ENCODE data around the gene MSH2. TPM values are rescaled to one million over a fixed set of nuclear protein-coding genes. Genes with fewer than 3 reads are reported as not detected.
"Not testable (repeated sequence)": the region's sequence is repeated elsewhere in the genome, so short reads cannot be mapped to it uniquely, and the experiment has no call there.

Gene MSH2
- polyA plus RNA-seq, 1 donor: 28.7 TPM

DNA sequence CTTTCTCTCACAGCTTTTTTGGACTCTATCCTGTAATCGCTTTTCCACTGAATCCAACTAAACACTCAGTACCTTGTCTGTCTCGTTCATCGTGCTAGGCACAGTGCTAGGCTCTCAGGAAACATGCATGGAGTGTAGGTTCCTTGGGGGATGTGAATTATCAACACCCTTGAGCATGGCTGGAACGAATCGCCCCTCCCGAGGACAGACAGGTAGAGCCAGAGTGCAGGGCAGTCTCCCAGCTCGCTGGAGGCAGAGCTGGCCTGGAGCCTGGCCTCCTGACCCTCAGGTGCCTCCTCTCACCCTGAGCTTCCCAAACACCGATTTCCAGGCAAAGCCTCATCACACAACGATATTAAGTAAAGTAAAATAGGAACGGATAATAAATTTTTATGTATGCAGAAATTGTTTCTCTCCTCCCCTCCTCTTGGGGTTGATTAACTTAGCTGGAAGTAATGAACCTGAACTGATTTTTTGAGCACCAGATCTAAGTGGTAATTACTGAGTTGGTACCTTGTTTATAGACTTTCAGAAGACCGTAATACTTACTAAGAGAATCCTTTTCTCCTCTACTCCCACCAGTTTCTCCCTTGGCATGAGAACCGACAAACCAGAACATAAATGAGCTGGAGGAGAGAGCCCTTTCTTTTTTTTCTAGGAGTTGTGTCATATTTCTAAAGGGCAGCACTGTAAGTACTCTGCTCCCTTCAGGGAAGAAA lies 90.5 kb downstream of the MSH2 start:
- H3K27ac ChIP-seq (ENCODE audit: low read length): no peak overlapping the region
- 88% methylated on average over 1 of the region's 12 CpGs for WGBS (ENCODE audit: insufficient coverage, low lambda C conversion rate)
- no peak for DNase-seq
- no peaks in the 10 kb centered on the region for H3K36me3 ChIP-seq (ENCODE audit: control insufficient read depth, insufficient read depth, low read length)
- H3K4me3 ChIP-seq (ENCODE audit: low read length): no peak overlapping the region
- no peaks in the 10 kb centered on the region for H3K4me1 ChIP-seq (ENCODE audit: control insufficient read depth, insufficient read depth, low read length)
- H3K27me3 ChIP-seq (ENCODE audit: control insufficient read depth, insufficient read depth, low read length): no peaks in the 10 kb centered on the region
- no peaks in the 10 kb centered on the region for H3K9me3 ChIP-seq (ENCODE audit: control insufficient read depth, low read depth, low read length)

DNA sequence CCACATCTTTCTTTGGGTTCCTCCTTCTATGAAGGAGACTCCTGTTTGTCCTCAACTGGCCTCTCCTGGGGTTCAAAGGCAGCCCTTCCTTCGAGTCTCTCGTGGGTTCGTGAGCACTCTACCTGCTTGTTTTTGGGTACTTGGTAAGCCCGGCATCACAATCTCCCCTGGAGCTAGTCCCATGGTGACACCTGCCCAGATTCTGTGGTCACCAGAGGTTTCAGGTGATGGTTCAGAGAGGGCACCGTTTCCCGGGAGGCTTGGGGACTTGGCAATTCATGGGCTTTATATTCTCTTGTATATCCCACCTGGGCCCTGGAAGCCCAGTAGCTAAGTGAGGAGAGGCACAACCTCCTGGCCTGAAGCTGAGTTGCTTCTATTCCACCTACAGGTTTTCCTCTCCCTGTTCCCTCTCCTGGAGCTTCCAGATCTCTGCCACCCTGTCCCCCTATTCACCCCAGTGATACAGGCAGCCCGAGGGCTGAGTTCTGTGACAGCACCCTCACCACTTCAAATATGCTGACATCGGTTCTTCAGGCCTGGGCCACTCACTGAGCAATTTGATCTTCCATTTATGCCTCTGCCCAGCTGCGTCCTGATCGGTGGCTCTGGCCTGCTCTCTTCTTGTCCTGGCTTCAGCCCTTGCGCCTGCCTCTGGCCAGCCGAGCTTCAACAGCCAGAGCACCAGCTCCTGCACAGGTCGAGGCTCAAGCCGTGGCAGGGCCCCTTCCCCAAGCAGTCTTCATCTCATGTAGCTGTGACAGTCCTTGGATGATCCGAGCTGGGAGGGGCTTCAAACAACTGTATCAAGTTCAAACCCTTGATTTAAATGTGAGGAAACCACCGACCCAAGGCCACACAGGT lies 91.5 kb downstream of the MSH2 start:
- Histone ChIP-seq H3K4me1 (ENCODE audit: control insufficient read depth, insufficient read depth, low read length) (no peaks in the 10 kb centered on the region), H3K4me3 (ENCODE audit: low read length) (no peak overlapping the region), H3K27ac (ENCODE audit: low read length) (no peak overlapping the region), H3K36me3 (ENCODE audit: control insufficient read depth, insufficient read depth, low read length) (no peaks in the 10 kb centered on the region), H3K9me3 (ENCODE audit: control insufficient read depth, low read depth, low read length) (no peaks in the 10 kb centered on the region), H3K27me3 (ENCODE audit: control insufficient read depth, insufficient read depth, low read length) (no peaks in the 10 kb centered on the region)
- WGBS (ENCODE audit: insufficient coverage, low lambda C conversion rate): no CpG with 5 or more reads among the region's 16 CpGs
- DNase-seq: no peak

DNA sequence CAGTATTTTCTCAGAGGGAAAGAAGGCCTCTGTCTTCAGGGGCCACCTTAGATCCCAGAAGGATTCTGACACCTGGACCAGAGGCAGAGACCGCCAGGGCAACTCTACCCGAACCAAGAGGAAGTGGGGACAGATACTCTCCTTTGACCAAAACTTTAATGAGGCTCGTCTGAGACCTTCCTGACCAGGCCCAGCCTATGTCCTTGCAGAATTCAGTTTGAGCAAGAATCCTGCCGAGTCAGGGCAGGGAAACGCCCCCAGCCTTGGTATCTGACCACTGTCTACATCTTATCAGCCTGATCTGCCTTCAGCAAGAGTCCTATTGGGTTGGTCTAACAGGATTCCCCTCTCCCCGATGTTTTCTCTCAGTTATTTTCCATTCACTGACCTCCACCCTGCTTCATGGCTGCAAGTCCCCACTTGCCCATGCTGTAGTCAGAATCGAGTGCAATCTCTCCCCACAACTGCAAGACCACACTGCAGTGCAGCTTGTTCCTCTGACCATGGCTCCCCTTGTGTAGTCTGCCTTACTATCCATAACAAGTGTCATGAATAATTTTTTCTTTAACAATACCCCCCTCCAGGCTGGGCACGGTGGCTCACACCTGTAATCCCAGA lies 95.0 kb downstream of the MSH2 start:
- Histone ChIP-seq H3K27ac (ENCODE audit: low read length) (no peak overlapping the region), H3K4me1 (ENCODE audit: control insufficient read depth, insufficient read depth, low read length) (no peaks in the 10 kb centered on the region), H3K9me3 (ENCODE audit: control insufficient read depth, low read depth, low read length) (peaks cover 8% of the 10 kb centered on the region), H3K27me3 (ENCODE audit: control insufficient read depth, insufficient read depth, low read length) (no peaks in the 10 kb centered on the region), H3K4me3 (ENCODE audit: low read length) (no peak overlapping the region), H3K36me3 (ENCODE audit: control insufficient read depth, insufficient read depth, low read length) (no peaks in the 10 kb centered on the region)
- no CpG with 5 or more reads among the region's 8 CpGs for WGBS (ENCODE audit: insufficient coverage, low lambda C conversion rate)
- no peak for DNase-seq

DNA sequence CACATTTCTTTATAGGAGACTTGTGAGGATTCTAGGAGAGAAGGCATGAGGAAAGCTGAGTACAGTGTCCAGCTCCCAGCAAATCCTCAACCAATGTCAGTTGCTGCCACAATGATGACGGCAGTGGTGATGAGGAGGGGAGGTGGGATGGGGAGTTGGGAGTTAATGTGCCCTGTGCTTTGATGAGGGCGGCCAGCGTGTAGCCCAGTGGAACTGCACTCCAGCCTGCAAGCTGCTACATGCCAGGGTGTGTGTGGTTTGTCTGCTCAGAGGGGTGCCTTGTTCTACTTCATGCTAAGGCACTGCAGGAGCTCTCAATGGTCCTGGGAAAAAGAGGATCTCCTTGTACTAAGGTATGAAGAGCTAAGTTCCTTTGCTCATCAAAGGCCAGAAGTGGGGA lies 96.1 kb downstream of the MSH2 start:
- no peak for DNase-seq
- Histone ChIP-seq H3K4me1 (ENCODE audit: control insufficient read depth, insufficient read depth, low read length) (no peaks in the 10 kb centered on the region), H3K36me3 (ENCODE audit: control insufficient read depth, insufficient read depth, low read length) (no peaks in the 10 kb centered on the region), H3K27me3 (ENCODE audit: control insufficient read depth, insufficient read depth, low read length) (no peaks in the 10 kb centered on the region), H3K27ac (ENCODE audit: low read length) (no peak overlapping the region), H3K4me3 (ENCODE audit: low read length) (no peak overlapping the region), H3K9me3 (ENCODE audit: control insufficient read depth, low read depth, low read length) (peaks cover 8% of the 10 kb centered on the region)
- no CpG with 5 or more reads among the region's 3 CpGs for WGBS (ENCODE audit: insufficient coverage, low lambda C conversion rate)

DNA sequence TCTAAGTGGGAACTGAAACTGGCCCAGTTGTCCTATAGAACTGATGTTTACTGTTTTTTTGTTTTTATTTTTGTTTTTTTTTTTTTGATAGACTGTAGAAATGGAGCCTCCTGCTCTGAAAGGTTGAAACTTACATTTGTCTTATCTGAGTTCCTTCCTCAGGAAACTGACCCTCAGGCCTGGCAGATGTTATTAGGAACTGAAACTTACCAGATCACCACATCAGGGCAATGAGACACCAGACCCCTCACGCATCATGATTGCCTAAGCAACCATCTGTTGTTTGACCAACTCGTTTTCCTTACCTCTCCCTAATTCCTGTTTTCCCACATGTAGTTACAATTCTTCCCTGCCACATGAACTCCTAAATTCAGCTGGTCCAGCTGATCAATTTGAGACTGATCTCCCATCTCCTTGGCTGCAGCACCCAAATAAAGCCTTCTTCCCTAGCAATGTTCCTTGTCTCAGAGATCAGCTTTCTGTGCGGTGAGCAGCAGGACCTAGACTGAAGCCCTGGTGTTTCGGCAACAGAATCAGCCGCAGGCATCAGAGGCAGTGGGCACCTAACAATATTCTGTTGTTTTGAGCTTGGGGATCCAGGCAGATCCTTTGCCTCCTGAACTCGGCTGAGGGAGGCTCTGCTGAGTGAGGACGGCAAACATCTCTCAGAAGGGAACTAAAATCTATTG lies 96.8 kb downstream of the MSH2 start:
- WGBS (ENCODE audit: insufficient coverage, low lambda C conversion rate): no CpG with 5 or more reads among the region's 7 CpGs
- Histone ChIP-seq H3K27ac (ENCODE audit: low read length) (no peak overlapping the region), H3K4me3 (ENCODE audit: low read length) (no peak overlapping the region), H3K9me3 (ENCODE audit: control insufficient read depth, low read depth, low read length) (peaks cover 8% of the 10 kb centered on the region), H3K27me3 (ENCODE audit: control insufficient read depth, insufficient read depth, low read length) (no peaks in the 10 kb centered on the region), H3K36me3 (ENCODE audit: control insufficient read depth, insufficient read depth, low read length) (no peaks in the 10 kb centered on the region), H3K4me1 (ENCODE audit: control insufficient read depth, insufficient read depth, low read length) (no peaks in the 10 kb centered on the region)
- DNase-seq: no peak

DNA sequence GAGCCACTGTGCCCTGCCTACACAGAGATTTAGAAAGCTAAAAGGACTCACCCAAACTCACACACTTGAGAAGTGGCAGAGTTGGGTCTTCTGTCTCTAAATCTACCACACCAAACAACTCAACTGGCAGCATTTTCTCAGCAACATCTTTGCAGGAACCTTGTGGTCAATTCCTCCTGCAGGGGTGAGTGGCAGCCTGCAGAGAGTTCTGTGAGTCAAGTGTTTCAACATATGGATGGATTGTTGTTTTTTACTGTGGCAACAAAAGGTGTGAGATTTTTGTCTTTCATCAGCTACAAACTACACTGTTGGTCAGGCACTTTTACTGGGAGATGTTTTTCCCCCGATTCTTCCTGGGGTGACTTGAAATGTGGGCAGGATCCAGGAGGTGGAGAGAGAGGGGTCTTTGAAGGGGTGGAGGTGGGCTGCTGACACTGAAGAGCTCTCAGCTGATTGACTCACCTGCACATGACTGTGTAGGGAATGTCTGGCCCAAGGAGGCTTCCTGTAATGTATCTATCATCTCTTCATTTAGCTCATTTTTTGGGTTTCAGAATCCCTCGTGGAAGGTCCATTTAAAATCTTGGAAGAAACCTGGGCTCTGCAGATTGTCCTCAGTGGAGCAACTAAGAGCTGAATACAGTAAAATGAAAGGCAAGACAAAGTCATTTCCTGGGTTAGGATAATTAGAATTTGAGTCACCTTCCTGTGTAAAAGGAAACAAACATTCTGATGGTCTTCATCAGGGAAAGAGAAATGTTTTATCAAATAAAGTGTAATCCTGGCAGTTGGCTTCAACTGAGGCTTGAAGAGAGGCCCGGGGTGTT lies 98.6 kb downstream of the MSH2 start:
- Histone ChIP-seq H3K9me3 (ENCODE audit: control insufficient read depth, low read depth, low read length) (peaks cover 8% of the 10 kb centered on the region), H3K4me3 (ENCODE audit: low read length) (no peak overlapping the region), H3K36me3 (ENCODE audit: control insufficient read depth, insufficient read depth, low read length) (no peaks in the 10 kb centered on the region), H3K27ac (ENCODE audit: low read length) (no peak overlapping the region), H3K27me3 (ENCODE audit: control insufficient read depth, insufficient read depth, low read length) (no peaks in the 10 kb centered on the region), H3K4me1 (ENCODE audit: control insufficient read depth, insufficient read depth, low read length) (no peaks in the 10 kb centered on the region)
- WGBS (ENCODE audit: insufficient coverage, low lambda C conversion rate): no CpG with 5 or more reads among the region's 3 CpGs
- no peak for DNase-seq

DNA sequence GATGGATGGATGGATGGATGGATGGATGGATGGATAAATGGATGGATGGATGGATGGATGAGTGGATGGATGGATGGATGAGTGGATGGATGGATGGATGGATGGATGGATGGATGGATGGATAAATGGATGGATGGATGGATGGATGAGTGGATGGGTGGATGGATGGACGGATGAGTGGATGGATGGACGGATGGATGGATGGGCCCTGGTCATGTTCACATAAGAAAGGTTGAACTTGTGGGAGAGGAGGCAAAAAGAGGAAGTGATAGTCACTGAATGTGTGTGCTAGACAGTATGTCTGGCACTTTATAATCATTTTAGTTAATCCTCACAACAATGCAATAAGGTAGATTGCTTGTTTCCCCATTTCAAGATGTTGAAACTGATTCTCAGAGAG lies 99.5 kb downstream of the MSH2 start:
- WGBS (ENCODE audit: insufficient coverage, low lambda C conversion rate): 87% methylated on average over 2 of the region's 2 CpGs
- not testable (repeated sequence) for H3K4me1 ChIP-seq (ENCODE audit: control insufficient read depth, insufficient read depth, low read length); H3K36me3 ChIP-seq (ENCODE audit: control insufficient read depth, insufficient read depth, low read length); H3K9me3 ChIP-seq (ENCODE audit: control insufficient read depth, low read depth, low read length); H3K27ac ChIP-seq (ENCODE audit: low read length); DNase-seq; H3K27me3 ChIP-seq (ENCODE audit: control insufficient read depth, insufficient read depth, low read length); H3K4me3 ChIP-seq (ENCODE audit: low read length)

DNA sequence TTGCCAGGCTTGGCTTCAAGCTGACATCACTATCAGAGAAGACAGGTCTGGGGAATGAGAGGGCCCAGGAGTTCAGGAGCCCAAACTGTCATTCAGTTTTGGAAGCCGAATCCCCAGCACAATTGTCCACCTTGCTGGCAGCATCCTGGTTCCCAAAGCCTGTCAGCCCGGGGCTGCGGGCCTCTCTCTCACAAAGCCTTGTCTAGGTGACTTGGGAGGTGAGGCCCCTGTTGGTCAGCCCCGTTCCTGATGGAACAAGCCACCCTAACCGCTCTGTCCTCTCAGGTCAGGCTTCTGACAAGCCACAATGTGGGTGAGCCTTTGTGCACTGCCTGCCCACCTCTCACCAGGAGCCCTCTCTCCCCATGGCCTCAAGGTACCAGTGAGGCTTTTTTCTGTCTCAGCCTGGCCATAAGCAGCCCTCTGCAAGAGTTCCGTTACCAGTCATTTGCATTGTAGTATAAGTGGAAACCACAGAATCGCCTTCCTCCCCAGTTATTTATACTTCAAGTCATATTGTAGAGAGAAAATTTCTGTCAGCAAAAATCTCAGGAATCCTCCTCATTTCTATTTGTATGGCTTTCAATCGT lies 100.6 kb downstream of the MSH2 start:
- Histone ChIP-seq H3K27me3 (ENCODE audit: control insufficient read depth, insufficient read depth, low read length) (no peaks in the 10 kb centered on the region), H3K4me3 (ENCODE audit: low read length) (no peak overlapping the region), H3K4me1 (ENCODE audit: control insufficient read depth, insufficient read depth, low read length) (no peaks in the 10 kb centered on the region), H3K27ac (ENCODE audit: low read length) (no peak overlapping the region), H3K36me3 (ENCODE audit: control insufficient read depth, insufficient read depth, low read length) (no peaks in the 10 kb centered on the region), H3K9me3 (ENCODE audit: control insufficient read depth, low read depth, low read length) (peaks cover 8% of the 10 kb centered on the region)
- no peak for DNase-seq
- 100% methylated on average over 2 of the region's 8 CpGs for WGBS (ENCODE audit: insufficient coverage, low lambda C conversion rate)

DNA sequence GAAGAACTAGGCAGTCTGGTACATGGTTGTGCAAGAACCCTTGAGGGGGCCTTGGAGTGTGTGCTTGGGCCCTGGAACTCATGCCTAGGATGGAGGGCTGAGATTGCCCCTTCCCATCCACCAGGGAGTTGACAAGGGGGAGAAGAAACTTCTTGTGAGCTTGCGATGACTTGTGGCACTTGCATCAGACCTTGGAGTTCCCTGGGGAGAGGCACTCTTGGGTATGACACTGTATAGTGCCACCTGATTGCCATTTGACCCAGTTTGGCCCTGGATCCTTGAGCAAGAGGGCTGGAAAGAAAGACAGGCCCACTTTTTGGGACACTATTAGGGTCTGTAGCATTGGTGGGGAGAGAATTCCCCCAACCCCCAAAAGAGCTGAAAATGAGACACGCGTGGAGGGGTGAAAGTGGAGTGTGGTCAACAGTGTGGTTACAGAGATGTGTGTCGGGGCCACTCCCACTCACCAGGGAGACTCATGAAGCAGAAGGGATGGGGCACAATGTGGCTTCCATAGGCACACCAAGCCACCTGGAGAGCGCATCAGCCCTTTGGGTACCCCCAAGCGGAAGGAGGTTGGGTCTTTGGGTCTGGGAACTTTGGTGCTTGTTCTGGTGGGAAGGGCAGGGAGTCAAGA lies 101.3 kb downstream of the MSH2 start:
- H3K9me3 ChIP-seq (ENCODE audit: control insufficient read depth, low read depth, low read length): peaks cover 8% of the 10 kb centered on the region
- DNase-seq: no peak
- no peak overlapping the region for H3K4me3 ChIP-seq (ENCODE audit: low read length)
- no peak overlapping the region for H3K27ac ChIP-seq (ENCODE audit: low read length)
- H3K4me1 ChIP-seq (ENCODE audit: control insufficient read depth, insufficient read depth, low read length): no peaks in the 10 kb centered on the region
- H3K27me3 ChIP-seq (ENCODE audit: control insufficient read depth, insufficient read depth, low read length): no peaks in the 10 kb centered on the region
- H3K36me3 ChIP-seq (ENCODE audit: control insufficient read depth, insufficient read depth, low read length): no peaks in the 10 kb centered on the region
- WGBS (ENCODE audit: insufficient coverage, low lambda C conversion rate): 90% methylated on average over 2 of the region's 6 CpGs

Measured in large intestine (tissue), 3 donors.